SK-N-MC (cell line): ENCODE data around the gene TROAP.

ENCODE experiments used
- EZH2 ChIP-seq: fragments of 200-600 bp; sonication (generic); IDR thresholded peaks from one replicate; pipeline ENCODE4 v1.6.1; 2017; ENCODE audit warnings: antibody characterized with exemption
- FOXP2 ChIP-seq: optimal IDR thresholded peaks from 2 replicates; pipeline ENCODE3; 2011; ENCODE audit warnings: mild to moderate bottlenecking, moderate library complexity; ENCODE audit not compliant: insufficient read depth; ENCODE audit errors: extremely low read length, control extremely low read depth
- POLR2AphosphoS5 ChIP-seq: IDR thresholded peaks from 2 replicates; pipeline ENCODE4 v1.6.1; 2012; ENCODE audit warnings: mild to moderate bottlenecking, low read depth, low read length, borderline replicate concordance

DNA sequence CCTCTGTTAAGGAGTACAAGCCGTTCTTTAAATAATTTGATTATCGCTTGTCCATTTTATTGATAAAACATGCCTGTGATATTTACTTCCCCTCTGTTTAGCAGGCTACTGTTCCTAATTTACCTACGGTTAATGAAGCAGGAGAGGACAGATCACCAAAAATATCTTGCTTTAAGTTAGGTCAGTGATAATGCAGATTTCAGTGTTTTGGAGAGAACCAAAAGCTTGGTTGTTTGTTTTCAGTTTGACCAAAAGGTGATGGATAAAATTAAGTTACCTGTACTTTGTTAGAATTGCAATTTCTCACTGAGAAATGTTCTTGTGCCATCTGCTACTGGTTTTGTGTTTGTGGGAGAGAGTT lies 45.2 kb downstream of the TROAP start:
- TF ChIP-seq POLR2AphosphoS5 = no peak
- TF ChIP-seq EZH2 = no peak
- TF ChIP-seq FOXP2 = no peak
